PFSK-1 (cell line): ENCODE data around the gene IGSF3.

Experiments
- POLR2AphosphoS5 ChIP-seq: IDR thresholded peaks from 2 replicates; pipeline ENCODE4 v1.6.1; 2012; ENCODE audit warnings: low read depth, mild to moderate bottlenecking, control low read depth, low read length, moderate library complexity
- TAF1 ChIP-seq: IDR thresholded peaks from 2 replicates; pipeline ENCODE4 v1.6.1; 2012; ENCODE audit warnings: low read length, control low read depth, borderline replicate concordance; ENCODE audit not compliant: insufficient read depth
- TF ChIP-seq, protein P1 (sequence below), 2 experiments: IDR thresholded peaks; 2 replicates each; pipeline versions ENCODE4 v1.6.1 to v1.8.0; 2011 to 2012; ENCODE audit warnings: low read depth in 2 of 2, low read length in 2 of 2, control low read depth in 1 of 2, inconsistent platforms in 1 of 2, mild to moderate bottlenecking in 1 of 2, moderate library complexity in 1 of 2; ENCODE audit not compliant: insufficient read depth in 1 of 2

DNA sequence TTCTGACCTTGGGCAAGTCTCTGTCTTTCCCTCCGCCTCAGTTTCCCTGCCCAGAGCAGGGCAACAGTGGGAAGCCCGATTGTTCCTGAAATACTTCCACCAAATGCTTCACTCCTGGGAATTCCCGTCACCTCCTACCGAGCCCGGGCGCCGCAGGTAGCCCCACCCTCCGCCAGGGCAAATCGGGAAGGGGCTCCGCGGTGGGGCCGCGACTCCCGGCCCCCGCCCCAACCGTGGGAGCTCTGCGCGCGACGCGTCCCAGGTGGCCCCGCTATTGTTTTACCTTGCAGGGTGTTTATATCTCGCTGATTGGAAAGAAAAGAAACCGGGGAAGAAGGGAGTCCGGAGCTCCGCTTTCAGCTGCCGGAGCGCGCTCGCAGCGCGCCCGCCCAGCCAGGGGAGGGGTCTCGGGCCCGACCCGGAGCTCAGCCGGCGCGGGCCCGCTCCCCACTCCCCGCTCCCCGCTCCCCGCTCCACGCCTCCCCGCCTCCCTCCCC is 407 bp downstream of the IGSF3 start:
- TF ChIP-seq POLR2AphosphoS5 (no peak), TAF1 (no peak)
- TF ChIP-seq, protein P1, sequence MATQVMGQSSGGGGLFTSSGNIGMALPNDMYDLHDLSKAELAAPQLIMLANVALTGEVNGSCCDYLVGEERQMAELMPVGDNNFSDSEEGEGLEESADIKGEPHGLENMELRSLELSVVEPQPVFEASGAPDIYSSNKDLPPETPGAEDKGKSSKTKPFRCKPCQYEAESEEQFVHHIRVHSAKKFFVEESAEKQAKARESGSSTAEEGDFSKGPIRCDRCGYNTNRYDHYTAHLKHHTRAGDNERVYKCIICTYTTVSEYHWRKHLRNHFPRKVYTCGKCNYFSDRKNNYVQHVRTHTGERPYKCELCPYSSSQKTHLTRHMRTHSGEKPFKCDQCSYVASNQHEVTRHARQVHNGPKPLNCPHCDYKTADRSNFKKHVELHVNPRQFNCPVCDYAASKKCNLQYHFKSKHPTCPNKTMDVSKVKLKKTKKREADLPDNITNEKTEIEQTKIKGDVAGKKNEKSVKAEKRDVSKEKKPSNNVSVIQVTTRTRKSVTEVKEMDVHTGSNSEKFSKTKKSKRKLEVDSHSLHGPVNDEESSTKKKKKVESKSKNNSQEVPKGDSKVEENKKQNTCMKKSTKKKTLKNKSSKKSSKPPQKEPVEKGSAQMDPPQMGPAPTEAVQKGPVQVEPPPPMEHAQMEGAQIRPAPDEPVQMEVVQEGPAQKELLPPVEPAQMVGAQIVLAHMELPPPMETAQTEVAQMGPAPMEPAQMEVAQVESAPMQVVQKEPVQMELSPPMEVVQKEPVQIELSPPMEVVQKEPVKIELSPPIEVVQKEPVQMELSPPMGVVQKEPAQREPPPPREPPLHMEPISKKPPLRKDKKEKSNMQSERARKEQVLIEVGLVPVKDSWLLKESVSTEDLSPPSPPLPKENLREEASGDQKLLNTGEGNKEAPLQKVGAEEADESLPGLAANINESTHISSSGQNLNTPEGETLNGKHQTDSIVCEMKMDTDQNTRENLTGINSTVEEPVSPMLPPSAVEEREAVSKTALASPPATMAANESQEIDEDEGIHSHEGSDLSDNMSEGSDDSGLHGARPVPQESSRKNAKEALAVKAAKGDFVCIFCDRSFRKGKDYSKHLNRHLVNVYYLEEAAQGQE (IDR thresholded peaks at IDR 0.05; ENCODE audit: insufficient read depth in 1 of 2, low read depth in 2 of 2, low read length in 2 of 2) = no peak
